ENCODE measurements around the gene SPZ1.
A peak's percentile ranks its signal among the peaks of the same experiment; 100 is the strongest.
"Not testable (repeated sequence)": the region's sequence is repeated elsewhere in the genome, so short reads cannot be mapped to it uniquely, and the experiment has no call there.

SPZ1 gene

GRCh38 chr5:80339116-80339515 is 19.3 kb downstream of the SPZ1 start:
- DNase-seq (ENCODE audit: low spot score) = no peak

GRCh38 chr5:80341016-80341775 is 21.4 kb downstream of the SPZ1 start:
- DNase-seq (ENCODE audit: low spot score) = no peak

- no peak for DNase-seq (ENCODE audit: low spot score)
These were observed 23.3 kb downstream of the SPZ1 start for GRCh38 chr5:80343067-80343466.

GRCh38 chr5:80346055-80346454 is 26.3 kb downstream of the SPZ1 start:
- peak; percentile 7 for DNase-seq (ENCODE audit: low spot score)

- no peak for DNase-seq (ENCODE audit: low spot score)
These were observed 28.4 kb downstream of the SPZ1 start for GRCh38 chr5:80348171-80348570.

GRCh38 chr5:80351019-80351418 is 31.2 kb downstream of the SPZ1 start:
- DNase-seq (ENCODE audit: low spot score) = not testable (repeated sequence)

- no peak for DNase-seq (ENCODE audit: low spot score)
These were observed 35.9 kb downstream of the SPZ1 start for GRCh38 chr5:80355686-80356085.

GRCh38 chr5:80357671-80358070 is 37.9 kb downstream of the SPZ1 start:
- DNase-seq (ENCODE audit: low spot score) = no peak

GRCh38 chr5:80360914-80361444 is 41.2 kb downstream of the SPZ1 start:
- DNase-seq (ENCODE audit: low spot score) = no peak

GRCh38 chr5:80364892-80365291 is 45.1 kb downstream of the SPZ1 start:
- DNase-seq (ENCODE audit: low spot score) = no peak

GRCh38 chr5:80368661-80369480 is 49.1 kb downstream of the SPZ1 start:
- no peak for DNase-seq (ENCODE audit: low spot score)

GRCh38 chr5:80369521-80369920 is 49.7 kb downstream of the SPZ1 start:
- no peak for DNase-seq (ENCODE audit: low spot score)

GRCh38 chr5:80370390-80370789 is 50.6 kb downstream of the SPZ1 start:
- DNase-seq (ENCODE audit: low spot score) = no peak

All from putamen (tissue), 1 donor.